Fibroblast of villous mesenchyme (primary cell): ENCODE results near the gene TRAPPC12. TPM values are rescaled to one million over a fixed set of nuclear protein-coding genes. Genes with fewer than 3 reads are reported as not detected.
"Not testable (repeated sequence)": the region's sequence is repeated elsewhere in the genome, so short reads cannot be mapped to it uniquely, and the experiment has no call there.

Source experiments
- DNase-seq: peaks from one replicate; pipeline ENCODE4 v3.0.0-alpha.2; 2010; ENCODE audit warnings: low read depth
- H3K4me3 ChIP-seq: 2 replicates; pipeline ENCODE4 v1.5.1; 2011; ENCODE audit warnings: low read depth, mild to moderate bottlenecking, low read length
- total RNA-seq: library from RNA; depleted of rRNA; stranded (reverse); fragments of >200 nt; gene quantifications from 2 replicates; pipeline ENCODE4 v1.2.3, GENCODE V29; 2012
- TF ChIP-seq, protein P1 (sequence below): IDR thresholded peaks from 2 replicates; pipeline ENCODE4 v1.5.1; 2012; ENCODE audit warnings: low read depth, mild to moderate bottlenecking, low read length; ENCODE audit not compliant: insufficient read depth

TRAPPC12 gene
- total RNA-seq, 1 donor = 50.1 TPM

DNA sequence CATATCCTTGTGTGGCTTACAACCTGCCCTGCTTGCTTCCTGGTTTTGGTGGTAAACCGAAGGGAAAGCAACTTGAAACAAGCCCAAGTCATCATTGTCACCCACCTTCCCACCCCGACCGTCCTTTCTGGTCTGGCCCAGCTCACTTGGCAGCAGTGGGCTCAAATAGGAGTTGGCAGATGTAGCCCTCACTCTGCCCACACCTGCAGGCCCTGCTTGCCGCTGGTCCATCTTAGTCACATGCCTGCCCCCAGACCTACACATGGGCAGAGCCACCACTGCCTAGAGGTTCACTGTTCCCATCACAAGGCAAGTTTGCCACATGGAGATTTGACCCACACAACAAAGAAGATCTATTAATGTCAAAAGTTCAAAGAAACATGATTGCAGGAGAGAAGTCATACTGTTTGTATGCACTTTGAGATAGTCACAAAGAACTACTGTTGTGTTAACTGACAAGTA, 11.2 kb upstream of the TRAPPC12 start:
- TF ChIP-seq, protein P1, sequence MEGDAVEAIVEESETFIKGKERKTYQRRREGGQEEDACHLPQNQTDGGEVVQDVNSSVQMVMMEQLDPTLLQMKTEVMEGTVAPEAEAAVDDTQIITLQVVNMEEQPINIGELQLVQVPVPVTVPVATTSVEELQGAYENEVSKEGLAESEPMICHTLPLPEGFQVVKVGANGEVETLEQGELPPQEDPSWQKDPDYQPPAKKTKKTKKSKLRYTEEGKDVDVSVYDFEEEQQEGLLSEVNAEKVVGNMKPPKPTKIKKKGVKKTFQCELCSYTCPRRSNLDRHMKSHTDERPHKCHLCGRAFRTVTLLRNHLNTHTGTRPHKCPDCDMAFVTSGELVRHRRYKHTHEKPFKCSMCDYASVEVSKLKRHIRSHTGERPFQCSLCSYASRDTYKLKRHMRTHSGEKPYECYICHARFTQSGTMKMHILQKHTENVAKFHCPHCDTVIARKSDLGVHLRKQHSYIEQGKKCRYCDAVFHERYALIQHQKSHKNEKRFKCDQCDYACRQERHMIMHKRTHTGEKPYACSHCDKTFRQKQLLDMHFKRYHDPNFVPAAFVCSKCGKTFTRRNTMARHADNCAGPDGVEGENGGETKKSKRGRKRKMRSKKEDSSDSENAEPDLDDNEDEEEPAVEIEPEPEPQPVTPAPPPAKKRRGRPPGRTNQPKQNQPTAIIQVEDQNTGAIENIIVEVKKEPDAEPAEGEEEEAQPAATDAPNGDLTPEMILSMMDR = no peak
- no peak for DNase-seq
- no peak overlapping the region for H3K4me3 ChIP-seq

DNA sequence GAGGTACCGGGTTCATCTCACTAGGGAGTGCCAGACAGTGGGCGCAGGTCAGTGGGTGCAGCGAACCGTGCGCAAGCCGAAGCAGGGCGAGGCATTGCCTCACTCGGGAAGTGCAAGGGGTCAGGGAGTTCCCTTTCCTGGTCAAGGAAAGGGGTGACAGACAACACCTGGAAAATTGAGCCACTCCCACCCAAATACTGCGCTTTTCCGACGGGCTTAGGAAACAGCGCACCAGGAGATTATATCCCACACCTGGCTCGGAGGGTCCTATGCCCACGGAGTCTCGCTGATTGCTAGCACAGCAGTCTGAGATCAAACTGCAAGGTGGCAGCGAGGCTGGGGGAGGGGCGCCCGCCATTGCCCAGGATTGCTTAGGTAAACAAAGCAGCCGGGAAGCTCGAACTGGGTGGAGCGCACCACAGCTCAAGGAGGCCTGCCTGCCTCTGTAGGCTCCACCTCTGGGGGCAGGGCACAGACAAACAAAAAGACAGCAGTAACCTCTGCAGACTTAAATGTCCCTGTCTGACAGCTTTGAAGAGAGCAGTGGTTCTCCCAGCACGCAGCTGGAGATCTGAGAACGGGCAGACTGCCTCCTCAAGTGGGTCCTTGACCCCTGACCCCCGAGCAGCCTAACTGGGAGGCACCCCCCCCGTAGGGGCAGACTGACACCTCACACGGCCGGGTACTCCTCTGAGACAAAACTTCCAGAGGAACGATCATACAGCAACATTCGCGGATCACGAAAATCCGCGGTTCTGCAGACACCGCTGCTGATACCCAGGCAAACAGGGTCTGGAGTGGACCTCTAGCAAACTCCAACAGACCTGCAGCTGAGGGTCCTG, 9.9 kb upstream of the TRAPPC12 start:
- H3K4me3 ChIP-seq, DNase-seq: not testable (repeated sequence)

DNA sequence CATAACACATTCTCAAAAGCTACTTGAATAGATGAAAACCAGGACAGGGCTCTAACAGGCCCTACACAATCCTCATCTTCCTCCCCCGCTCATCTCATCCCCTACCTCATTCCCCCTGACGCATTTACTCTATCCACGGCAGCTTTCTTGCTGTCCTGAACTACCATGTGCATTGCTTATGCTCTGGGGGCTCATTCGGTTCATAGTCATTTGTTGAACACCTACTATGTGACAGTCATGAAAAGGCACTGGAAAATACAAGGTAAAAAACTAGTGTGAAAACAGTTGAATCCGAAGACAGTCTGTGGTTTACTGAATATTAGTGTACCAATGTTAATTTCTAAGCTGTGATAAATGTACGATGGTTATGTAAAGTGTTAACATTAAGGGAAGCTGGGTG, 2.7 kb upstream of the TRAPPC12 start:
- no peak for DNase-seq
- TF ChIP-seq, protein P1 = no peak
- peak overlapping the region; percentile 99 for H3K4me3 ChIP-seq

DNA sequence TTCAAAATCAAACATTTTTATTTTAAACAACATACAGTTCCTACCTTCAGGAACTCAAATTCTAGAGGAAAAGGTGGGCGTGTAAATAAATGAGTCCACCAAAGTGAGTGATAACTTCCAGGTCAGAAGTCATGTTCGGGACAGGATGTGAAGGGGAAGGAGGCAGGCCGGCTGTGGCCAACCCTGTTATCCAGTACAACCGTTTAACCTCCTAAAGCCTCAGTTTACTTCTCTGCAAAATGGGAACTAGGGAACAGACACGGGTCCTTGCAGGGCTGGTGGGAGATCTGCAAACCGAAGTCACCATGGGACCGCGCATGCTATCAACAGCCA, 2.2 kb upstream of the TRAPPC12 start:
- TF ChIP-seq, protein P1 = no peak
- DNase-seq = peak; percentile 27
- peak overlapping the region; percentile 99 for H3K4me3 ChIP-seq

DNA sequence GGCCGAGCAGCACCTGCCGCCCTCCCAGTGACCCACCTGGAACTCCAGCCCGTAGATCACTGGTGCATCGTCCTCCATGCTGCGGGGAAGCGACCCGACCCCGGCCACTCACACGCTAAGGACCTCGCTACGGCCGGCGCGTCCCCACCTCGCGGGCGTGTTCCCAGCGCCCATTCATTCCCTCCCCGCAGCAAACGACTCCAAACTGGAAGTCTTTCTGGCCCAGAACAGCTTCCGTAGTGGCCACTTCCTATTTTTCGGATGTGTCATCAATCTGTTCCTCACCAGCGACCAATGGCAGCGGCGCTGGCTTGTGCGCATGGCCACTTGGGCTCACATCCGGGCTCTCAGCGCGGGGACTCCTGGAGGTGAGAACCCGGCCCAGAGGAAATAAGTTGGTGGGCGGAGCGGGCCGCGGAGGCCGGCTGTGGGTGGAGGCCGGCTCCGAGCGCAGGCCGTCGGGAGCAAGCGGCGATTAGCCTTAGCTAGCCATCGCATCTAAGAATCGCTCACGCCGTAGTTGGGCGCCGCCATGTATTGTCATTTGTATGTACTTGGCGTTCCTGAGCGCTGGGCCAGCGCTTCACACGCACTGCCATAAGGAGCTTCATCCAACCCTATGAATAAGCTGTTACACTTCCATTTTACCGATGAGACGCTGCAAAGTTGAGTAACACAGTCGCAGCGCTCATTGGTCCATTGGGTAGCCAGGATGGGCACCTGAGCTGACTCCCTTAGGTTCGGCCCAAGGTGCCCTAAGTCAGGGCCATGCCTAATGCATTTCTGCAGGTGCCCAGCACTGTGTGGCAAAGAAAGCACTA, 1.7 kb upstream of the TRAPPC12 start, which contains the start of gene EIPR1:
Gene EIPR1, minus strand, starts transcription at position 207 of the 821 bp plus-strand sequence. Its CDS starts 129 bp downstream, at position 78.
- peak within 1 kb of the TSS; percentile 99 for H3K4me3 ChIP-seq
- TF ChIP-seq, protein P1 = peak; percentile 6
- peak; percentile 99 for DNase-seq

DNA sequence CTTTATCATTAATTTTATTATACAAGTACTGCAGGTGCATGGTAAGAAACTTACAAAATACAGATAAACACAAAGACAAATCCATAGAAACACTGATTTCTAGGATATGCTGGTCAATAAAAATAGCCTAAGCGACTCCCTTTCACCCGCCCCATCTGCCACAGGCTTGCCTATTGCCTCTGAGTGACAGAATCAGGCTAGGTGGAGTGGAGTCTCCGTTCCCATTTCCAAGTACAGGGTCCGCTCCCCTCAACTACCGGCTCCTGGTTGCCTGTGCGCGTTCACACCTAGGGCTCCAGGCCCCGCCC, 201 bp upstream of the TRAPPC12 start:
- peak overlapping the region; percentile 97 for H3K4me3 ChIP-seq
- TF ChIP-seq, protein P1 = no peak
- no peak for DNase-seq

DNA sequence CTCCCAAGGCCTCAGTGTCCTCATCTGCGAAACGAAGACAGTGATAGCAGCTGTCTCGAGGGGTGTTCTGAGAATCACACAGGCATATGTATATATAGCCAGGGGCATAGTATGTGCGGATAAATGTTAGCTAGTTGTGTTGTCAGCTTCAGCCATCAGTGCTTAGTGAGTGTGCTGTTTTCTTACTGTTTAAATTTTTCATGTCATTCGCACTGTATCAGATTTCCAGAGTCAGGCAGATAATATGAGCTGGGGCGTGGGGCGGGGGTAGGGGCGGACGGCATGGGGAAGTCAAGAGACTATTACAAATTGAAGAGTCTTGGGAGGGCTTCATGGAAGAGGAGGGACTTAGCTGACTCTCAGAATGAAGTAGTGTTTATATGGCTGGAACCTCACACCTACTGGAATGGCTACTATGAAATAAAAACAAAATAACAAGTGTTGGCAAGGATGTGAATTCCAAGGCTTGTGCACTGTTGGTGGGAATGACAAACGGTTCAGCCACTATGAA, 7.0 kb downstream of the TRAPPC12 start:
- TF ChIP-seq, protein P1 = no peak
- DNase-seq = no peak
- H3K4me3 ChIP-seq = no peak overlapping the region
